NCI-H2196 (cell line): Measurements from ENCODE around the gene SMYD5.

ENCODE experiments used
- DNase-seq: peaks from one replicate; lab custom pipeline; 2025; ENCODE audit not compliant: unreplicated experiment; lab: John Stamatoyannopoulos, UW

Gene SMYD5

GRCh38 chr2:73237168-73237567, 23.1 kb downstream of the SMYD5 start:
- DNase-seq, result no peak

GRCh38 chr2:73238149-73238548, 24.1 kb downstream of the SMYD5 start:
- DNase-seq, result no peak

- no peak for DNase-seq
Measured at GRCh38 chr2:73238976-73239375, 24.9 kb downstream of the SMYD5 start.

- DNase-seq, result no peak
Measured at GRCh38 chr2:73239776-73240175, 25.7 kb downstream of the SMYD5 start.

GRCh38 chr2:73243884-73244570, 30.0 kb downstream of the SMYD5 start:
- DNase-seq, result peak; percentile 65

GRCh38 chr2:73244580-73244979, 30.5 kb downstream of the SMYD5 start:
- DNase-seq, result no peak

GRCh38 chr2:73246850-73247249, 32.8 kb downstream of the SMYD5 start:
- DNase-seq, result no peak

GRCh38 chr2:73249636-73250035, 35.6 kb downstream of the SMYD5 start:
- DNase-seq, result no peak

- DNase-seq, result no peak
Measured at GRCh38 chr2:73250872-73251846, 37.1 kb downstream of the SMYD5 start.

GRCh38 chr2:73252238-73253027, 38.4 kb downstream of the SMYD5 start:
- DNase-seq, result no peak

GRCh38 chr2:73253400-73253799, 39.4 kb downstream of the SMYD5 start:
- DNase-seq, result no peak

GRCh38 chr2:73253901-73254300, 39.9 kb downstream of the SMYD5 start:
- no peak for DNase-seq

GRCh38 chr2:73254343-73255006, 40.4 kb downstream of the SMYD5 start:
- DNase-seq, result no peak

- DNase-seq, result no peak
Measured at GRCh38 chr2:73255007-73255644, 41.1 kb downstream of the SMYD5 start.

GRCh38 chr2:73255907-73256617, 42.0 kb downstream of the SMYD5 start:
- DNase-seq, result no peak

- no peak for DNase-seq
Measured at GRCh38 chr2:73256618-73256922, 42.5 kb downstream of the SMYD5 start.

GRCh38 chr2:73257021-73257420, 43.0 kb downstream of the SMYD5 start:
- no peak for DNase-seq

GRCh38 chr2:73257425-73258125, 43.5 kb downstream of the SMYD5 start:
- no peak for DNase-seq

- DNase-seq, result no peak
Measured at GRCh38 chr2:73258186-73258912, 44.3 kb downstream of the SMYD5 start.
